Activated CD4-positive, alpha-beta T cell treated with anti-CD3 and anti-CD28 coated beads, Interleukin-2, amount 50 U/mL, for 4 hours (primary cell): ENCODE measurements around the gene CIPC.

Source experiments
- DNase-seq, 2 experiments: peaks; one replicate each; pipeline ENCODE4 v3.0.0-alpha.2; 2020

Gene CIPC

DNA sequence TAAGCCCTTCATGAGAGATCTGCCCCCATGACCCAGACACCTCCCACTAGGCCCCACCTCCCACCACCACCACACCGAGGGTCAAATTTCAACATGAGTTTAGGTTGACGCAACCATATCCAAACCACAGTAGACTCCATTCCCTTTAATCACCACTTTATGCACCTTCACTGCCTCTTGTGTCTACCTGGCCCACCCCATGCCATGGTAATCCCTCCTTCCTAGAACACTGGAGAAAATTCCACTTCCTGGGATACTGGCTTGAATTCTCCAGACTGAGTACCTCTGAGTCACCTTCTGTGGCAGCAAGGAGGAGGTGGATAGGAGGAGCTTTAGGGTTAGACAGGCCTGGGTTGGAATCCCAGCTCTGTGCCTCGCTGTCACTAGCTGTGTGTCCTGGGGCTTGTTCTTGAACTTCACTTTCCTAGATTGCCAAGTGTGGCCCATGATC is 26.1 kb upstream of the CIPC start:
- DNase-seq = no peak

DNA sequence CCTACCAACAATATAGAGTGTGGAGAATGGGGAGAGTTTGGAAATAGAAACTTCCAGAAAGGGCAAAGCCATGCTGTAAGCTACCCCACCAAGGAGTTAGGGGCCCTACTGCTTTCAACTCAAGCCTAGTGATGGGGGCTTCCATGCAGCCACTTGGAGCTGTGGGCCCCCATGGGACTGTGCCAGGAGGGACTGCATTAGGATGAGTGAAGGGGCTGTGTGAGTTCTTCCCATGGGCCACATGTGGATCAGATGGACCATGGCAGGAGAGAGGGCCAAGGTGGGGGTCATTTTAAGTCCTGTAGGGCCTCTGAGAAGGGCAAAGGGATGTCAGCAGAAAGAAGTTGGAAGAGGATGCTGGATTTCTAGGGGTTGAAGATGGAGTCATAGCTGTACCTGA is 23.1 kb upstream of the CIPC start:
- no peak for DNase-seq

DNA sequence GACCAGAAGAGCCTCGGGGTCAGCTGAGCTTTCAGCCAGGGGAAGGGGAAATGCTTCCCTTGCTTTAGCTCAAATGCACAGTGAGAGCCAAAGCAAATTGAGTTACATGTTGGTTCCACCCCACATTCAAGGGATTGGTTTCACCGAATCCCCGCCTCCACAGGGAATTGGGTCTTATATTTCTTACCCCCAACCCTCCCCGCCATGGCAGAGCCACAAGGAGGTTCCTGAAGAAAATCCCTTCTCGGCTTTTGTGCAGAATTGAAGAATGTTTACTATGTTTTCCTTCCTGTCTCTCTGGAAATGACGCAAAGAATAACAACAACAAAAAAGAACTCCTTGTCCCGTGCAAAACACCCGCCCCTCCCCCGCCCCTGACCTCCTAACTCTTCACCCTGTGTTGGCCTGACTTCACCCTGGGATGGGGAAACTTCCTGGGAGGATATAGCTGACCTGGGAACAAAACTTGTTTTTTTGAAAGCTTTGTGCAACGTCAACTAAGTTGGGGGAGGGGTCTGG is 21.9 kb upstream of the CIPC start:
- DNase-seq = no peak

DNA sequence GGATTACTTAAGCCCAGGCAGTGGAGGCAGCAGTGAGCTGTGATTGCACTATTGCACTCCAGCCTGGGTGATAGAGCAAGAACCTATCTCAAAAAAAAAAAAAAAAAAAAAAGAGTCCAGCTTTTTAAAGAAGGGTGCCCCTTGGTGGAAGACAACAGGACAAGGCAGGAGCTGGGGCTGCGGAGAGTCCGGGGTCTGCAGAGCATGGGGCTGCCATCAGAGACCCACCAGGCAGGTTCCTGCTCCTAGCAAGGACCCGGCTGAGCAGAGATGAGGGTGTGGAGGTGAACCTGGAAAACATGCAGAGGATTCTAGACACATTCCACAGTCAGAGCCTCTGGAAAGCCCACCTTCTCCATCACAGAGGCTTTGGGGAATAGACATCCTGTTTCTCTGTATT is 21.0 kb upstream of the CIPC start:
- no peak for DNase-seq

- no peak for DNase-seq
Observed at GRCh38 chr14:77082356-77082755, 15.7 kb upstream of the CIPC start.

- no peak for DNase-seq
Observed at GRCh38 chr14:77083082-77083481, 15.0 kb upstream of the CIPC start.

DNA sequence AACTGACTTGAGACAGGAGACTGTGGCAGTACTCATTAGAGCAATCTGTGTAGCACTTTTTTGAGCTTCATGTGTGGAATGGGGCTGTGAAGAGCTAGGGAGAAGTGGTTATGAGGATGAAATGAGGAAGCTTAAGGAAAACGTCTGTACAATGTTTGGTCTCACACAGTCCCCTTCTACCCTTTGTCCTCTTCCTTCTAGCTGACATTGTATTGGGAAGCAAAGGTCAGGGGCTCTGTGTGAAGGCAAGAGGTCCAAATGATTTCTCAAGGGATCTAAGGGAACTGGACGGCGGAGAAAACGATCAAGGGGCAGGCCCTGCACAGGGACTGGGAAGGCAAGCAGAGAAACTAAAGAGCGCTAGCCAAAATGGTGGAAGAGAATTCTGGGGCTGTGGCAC is 13.1 kb upstream of the CIPC start:
- DNase-seq = no peak

DNA sequence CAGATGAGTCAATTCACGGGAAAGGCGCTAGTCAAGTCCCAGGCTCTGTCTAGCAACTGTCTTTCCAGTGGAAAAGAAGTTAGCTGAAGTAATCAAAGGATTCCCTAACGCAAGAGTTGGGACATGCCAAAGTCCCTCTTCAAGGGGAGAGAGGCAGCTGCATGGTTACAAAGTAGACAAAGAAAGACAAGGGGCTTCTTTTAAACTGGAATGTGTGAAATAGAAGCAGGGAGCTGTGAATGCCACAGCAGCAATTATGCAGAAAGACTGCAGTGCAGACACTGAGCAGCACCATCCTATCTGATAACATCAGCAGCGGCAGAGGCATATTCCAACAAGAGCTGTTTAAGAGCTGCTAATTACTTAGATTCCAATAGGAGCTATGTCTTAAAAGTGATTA is 12.5 kb upstream of the CIPC start:
- DNase-seq = no peak

DNA sequence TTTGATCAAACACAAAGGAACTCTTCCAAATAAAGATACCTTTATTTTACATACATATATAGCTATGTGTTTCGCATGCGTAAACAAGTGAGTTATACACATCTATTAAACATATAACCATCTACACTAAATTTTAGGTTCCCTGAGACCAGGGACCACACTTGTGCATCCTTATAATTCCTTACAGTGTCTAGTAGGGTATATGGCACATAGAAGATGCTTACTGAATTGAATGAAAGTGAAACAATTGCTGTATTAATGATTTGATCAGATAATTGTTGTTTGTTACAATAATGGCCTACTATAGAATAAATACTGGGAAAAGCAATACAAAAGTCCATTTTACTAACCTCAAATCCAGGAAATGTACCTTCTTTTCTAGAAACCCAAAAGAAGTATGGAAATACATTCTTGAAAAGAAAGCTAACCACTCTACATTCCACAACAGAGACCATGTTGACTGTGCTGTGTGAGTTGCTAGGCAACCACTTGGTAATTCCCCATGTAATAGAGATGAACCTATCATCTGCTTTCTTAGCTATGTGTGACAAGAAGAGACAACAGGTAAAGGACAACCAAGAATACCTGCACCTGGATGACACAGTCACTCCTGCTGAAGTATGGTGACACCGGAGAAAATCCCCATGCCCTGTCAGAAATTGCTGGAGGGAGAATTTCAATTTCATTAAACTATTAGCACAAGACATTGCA is 11.9 kb upstream of the CIPC start:
- no peak for DNase-seq

GRCh38 chr14:77086951-77087350 is 11.1 kb upstream of the CIPC start:
- no peak for DNase-seq

DNA sequence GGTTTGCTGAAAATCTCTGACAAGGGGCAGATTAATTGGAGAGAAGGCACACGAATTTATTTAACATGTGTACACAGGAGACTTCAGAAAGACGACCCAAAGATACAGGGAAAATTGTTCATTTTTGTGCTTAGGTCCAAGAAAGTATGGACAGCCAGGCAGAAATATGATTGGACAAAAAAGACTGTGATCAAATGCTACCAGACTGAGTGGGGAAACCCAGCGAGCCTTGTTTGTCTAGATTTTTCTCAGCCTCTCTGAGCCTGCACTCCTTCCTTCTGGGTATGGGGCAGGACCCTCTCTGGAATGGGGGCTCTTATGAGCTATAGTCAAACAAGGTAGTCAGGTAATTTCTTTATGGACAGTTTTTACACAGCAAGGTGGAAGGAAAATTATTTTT is 10.4 kb upstream of the CIPC start:
- no peak for DNase-seq

DNA sequence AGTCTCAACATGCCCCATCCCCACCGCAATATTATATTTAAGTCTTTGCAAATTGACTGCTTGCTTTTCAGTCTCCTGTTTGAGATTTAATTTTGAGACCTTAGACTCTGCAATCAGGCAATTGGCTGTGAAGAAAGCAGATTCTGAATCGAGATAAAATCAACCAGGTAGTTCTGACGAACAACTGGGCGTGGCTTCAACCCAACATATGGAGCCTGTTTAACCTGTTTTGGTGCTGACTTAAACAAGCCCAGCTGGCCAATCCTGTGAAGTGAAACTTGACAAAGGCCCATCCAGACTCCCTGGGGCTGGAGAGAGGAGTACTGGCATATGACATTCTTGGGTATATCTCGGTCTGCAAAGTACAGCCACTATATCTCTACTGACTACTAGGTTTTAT is 9.8 kb upstream of the CIPC start:
- no peak for DNase-seq

- no peak for DNase-seq
Observed at GRCh38 chr14:77088645-77089044, 9.4 kb upstream of the CIPC start.

DNA sequence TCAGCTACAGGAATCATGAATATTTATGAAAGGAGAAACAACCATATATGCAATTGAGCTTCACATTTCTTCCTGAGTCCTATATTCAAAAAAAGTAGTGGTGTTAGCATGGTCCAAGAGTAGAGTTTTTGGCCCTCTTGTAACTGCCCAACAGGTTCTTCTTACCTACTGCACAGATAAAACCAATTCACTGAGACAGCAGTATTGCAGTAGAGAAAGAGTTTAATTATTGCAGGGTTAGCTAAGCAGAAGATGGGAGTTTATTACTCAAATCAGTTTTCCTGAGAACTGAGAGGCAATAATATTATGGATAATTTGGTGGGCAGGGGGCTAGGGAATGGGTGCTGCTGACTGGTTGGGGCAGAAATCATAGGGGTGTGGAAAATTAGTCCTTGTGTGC is 6.5 kb upstream of the CIPC start:
- DNase-seq = no peak

DNA sequence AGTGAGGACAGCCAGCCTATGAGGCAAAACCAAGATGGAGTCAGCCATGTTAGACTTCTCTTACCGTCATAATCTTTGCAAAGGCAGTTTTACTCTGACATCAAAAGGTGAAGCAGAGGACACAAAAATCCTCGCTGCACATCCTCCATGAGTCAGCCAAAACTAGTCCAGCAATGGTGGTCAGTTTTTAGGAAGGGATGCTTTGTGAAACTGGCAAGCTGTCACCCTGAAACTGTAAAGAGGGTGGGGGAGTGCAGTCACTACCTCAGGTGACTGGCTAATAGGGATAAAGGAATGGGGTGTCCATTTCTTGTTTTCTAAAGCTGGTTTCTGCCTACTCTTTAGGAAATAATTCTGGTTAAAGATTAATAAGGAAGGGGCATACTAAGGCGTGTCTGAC is 5.4 kb upstream of the CIPC start:
- no peak for DNase-seq

GRCh38 chr14:77094672-77095284 is 3.3 kb upstream of the CIPC start:
- peak; percentile 75 to 76 for DNase-seq

GRCh38 chr14:77097006-77097699 is 905 bp upstream of the CIPC start:
- DNase-seq = no peak

- DNase-seq = peak in 1 of 2 experiments; percentile 6
Observed at GRCh38 chr14:77098529-77099353, 683 bp downstream of the CIPC start.

DNA sequence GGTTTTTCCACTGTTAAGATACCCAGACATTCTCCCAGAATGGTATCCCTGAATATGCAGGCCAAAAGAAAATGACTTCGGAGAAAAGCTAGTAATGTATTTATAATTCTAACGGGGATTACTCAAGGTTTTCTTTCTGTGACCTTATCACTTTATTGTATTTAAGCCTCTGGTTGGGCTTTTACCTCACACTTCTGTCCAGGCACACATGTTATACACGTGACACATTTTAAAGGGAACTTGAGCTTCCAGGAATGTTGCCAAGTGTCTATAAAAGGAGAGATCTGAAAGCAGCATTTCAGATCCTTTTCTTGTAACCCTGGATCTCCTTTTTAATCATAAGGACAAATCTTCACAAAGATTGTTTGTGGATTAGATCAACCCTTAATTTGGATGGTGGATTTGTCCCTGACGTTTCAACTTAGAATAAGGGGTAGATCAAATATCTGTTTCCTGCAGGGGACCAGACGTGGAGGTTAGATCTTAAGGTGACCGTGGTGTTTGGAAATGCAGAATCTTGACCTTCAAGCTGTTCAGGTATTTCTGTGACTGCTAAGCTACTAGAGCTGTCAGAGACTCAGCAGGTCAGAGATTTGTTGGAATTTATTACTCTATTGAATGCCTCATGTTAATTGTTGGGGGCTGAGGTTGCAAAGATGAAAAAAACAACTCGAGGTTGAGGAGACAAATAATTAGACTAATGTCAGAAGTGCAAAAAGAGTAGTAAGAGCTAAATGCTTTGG is 1.5 kb downstream of the CIPC start:
- no peak for DNase-seq

- no peak for DNase-seq
Observed at GRCh38 chr14:77100961-77101360, 2.9 kb downstream of the CIPC start.

GRCh38 chr14:77102154-77102553 is 4.1 kb downstream of the CIPC start:
- no peak for DNase-seq

GRCh38 chr14:77103475-77103874 is 5.4 kb downstream of the CIPC start:
- no peak for DNase-seq
